Fibroblast of gingiva (primary cell): ENCODE measurements around the gene ZNF229.
"Not testable (repeated sequence)": the region's sequence is repeated elsewhere in the genome, so short reads cannot be mapped to it uniquely, and the experiment has no call there.

Experiments used
- DNase-seq: peaks from one replicate; pipeline ENCODE4 v3.0.0-alpha.2; 2011; ENCODE audit warnings: low read depth

ZNF229 gene

GRCh38 chr19:44447916-44448674 lies at the start of gene ZNF229:
TSS of gene ZNF229 (minus strand) at chr19:44448472. CDS start at chr19:44442847, 5,625 bp downstream.
- DNase-seq, result peak; percentile 93

- no peak for DNase-seq
Measured at GRCh38 chr19:44496711-44497110, 48.4 kb upstream of the ZNF229 start.

GRCh38 chr19:44476559-44477408 lies 28.5 kb upstream of the ZNF229 start:
- DNase-seq, result peak; percentile 14

- not testable (repeated sequence) for DNase-seq
Measured at GRCh38 chr19:44468730-44469129, 20.5 kb upstream of the ZNF229 start.

DNA sequence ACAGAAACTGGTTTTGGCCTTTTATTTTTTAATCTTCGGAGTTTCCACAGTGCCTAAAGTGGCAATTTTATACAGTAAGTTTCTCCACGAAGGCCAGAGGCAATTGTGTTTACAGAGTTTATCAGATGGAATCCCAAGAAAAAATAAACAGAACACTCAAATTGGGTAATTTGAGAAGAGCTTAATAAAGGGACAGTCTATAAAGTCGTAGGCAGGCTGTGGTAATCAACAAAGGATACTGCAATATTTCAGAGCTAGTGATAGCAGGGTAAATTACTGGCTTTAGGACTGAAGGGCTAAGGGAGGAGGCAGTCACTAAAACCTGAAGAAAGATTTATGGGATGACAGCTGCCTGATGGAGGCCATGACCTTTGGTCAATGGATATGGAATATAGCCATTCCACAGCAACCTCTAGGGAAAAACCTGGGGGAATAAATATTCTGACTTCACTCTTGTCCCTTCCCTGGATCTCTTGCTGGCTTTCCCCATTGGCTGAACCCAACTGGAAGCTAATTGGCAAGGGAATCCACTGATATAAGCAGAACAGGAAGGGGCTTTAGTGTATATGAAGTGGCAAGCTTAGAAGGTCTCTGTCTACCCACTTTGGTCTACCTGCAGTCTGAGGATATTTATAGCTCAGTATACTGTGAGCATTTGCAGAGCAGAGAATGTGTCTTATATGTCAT lies 14.5 kb upstream of the ZNF229 start:
- DNase-seq, result not testable (repeated sequence)

DNA sequence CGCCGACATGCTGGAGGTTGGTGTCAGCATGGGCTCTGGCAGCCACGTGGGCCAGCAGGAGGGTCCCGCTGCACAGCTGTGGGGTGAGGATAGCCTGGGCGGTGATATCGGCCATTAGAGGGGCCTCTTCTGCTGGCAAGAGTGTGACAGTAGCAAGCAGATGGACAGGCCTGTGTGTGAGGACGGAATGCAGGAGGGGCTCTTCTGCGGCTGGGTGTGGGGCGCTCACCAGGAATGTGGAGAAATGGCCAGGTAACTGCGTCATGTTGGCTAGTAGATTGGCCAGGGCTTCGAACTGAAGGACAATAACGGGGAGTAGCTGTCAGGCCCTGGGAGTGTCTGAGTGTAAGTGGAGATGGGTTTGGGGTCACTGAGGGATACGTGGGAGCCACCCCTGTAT lies 7.7 kb upstream of the ZNF229 start:
- DNase-seq, result not testable (repeated sequence)

- DNase-seq, result no peak
Measured at GRCh38 chr19:44455100-44455499, 6.8 kb upstream of the ZNF229 start.

DNA sequence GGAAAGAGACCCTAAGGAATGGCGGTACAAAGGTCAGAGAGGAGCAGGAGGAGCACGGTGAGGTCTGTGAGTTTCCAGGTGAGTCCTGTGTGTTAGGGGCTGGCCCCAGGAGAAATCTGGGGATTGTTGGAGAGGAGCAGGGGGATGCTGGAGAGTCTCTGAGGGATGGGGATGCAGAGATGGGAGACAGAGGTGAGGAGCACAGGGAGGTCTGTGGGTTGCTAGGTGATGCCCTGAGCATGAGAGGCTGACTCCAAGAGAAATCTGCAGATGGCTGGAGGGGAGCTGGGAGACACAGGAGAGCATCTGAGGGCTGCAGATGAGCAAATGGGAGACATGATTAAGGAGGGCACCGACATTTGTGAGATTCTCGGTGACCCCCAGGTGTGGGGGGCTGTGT lies 4.1 kb upstream of the ZNF229 start:
- DNase-seq, result no peak

DNA sequence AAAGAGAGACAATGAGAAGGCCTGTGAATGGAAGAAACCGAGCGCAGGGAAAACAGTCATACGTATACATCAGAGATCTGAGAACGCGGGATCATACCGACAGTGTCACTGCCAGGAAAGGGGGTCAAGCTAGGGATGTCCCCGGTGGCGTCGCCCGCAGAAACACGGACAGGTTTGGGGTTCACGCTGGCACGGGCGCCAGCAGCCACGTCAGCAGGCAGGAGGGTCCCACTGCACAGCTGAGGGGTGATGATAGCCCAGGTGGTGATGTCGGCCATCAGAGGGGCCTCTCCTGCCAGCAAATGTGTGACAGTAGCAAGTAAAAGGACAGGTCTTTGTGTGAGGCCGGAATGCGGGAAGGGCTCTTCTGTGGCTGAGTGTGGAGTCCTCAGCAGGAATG lies 3.4 kb upstream of the ZNF229 start:
- DNase-seq, result no peak

GRCh38 chr19:44438441-44438840 lies 9.8 kb downstream of the ZNF229 start:
- no peak for DNase-seq

GRCh38 chr19:44435441-44435840 lies 12.8 kb downstream of the ZNF229 start:
- DNase-seq, result no peak

- DNase-seq, result no peak
Measured at GRCh38 chr19:44430956-44431355, 17.3 kb downstream of the ZNF229 start.

DNA sequence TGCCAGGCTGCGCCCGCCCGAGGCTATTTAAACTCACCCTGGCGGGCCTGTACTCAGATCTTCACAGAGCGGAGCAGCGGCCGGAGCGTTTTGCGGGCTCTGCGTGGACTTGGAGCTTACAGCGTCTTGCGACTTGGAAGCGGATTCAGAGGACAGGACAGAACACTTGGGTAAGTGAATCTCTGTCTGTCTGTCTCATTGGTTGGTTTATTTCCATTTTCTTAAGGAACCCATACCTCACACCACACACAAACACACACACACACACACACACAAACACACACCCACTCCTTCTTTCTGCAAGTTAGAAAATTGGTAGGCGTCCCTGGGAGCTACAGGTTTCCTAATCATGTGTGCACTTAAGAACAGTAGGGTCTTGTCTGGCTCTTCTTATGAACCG lies 32.7 kb downstream of the ZNF229 start:
- DNase-seq, result not testable (repeated sequence)

GRCh38 chr19:44401139-44402115 lies 46.8 kb downstream of the ZNF229 start, which contains the start of gene ZNF285:
TSS of gene ZNF285 (minus strand) at chr19:44401608. CDS start at chr19:44397213, 4,395 bp downstream.
- DNase-seq, result peak; percentile 98

- DNase-seq, result not testable (repeated sequence)
Measured at GRCh38 chr19:44389268-44389667, 59.0 kb downstream of the ZNF229 start.
